Nephron (organoid): Measurements from ENCODE around the gene ATG13.
A peak's percentile ranks its signal among the peaks of the same experiment; 100 is the strongest.
"Not testable (repeated sequence)": the region's sequence is repeated elsewhere in the genome, so short reads cannot be mapped to it uniquely, and the experiment has no call there.

Experiments
- H3K27ac Mint-ChIP-seq, 3 experiments: 2 replicates each; pipeline ENCODE4 v1.8.0; 2020; ENCODE audit warnings: mixed read lengths in 3 of 3, mild to moderate bottlenecking in 2 of 3, moderate library complexity in 1 of 3
- H3K27me3 Mint-ChIP-seq: 2 replicates; pipeline ENCODE4 v1.8.0; 2021; ENCODE audit warnings: low read depth, mild to moderate bottlenecking, moderate library complexity, mixed read lengths
- H3K36me3 Mint-ChIP-seq: 2 replicates; pipeline ENCODE4 v1.8.0; 2020; ENCODE audit warnings: low read depth, mixed read lengths
- H3K4me1 Mint-ChIP-seq: 2 replicates; pipeline ENCODE4 v1.8.0; 2020; ENCODE audit warnings: mixed read lengths
- H3K4me3 Mint-ChIP-seq, 3 experiments: 2 replicates each; pipeline ENCODE4 v1.8.0; 2020; ENCODE audit warnings: mild to moderate bottlenecking in 3 of 3, mixed read lengths in 3 of 3, moderate library complexity in 2 of 3
- H3K9me3 Mint-ChIP-seq: 2 replicates; pipeline ENCODE4 v1.8.0; 2020; ENCODE audit warnings: mixed read lengths
- TF ChIP-seq, protein P1 (sequence below), 3 experiments: fragments of 200-600 bp; sonication (generic); IDR thresholded peaks; one replicate each; pipeline ENCODE4 v1.5.0; 2021; ENCODE audit warnings: antibody characterized with exemption in 3 of 3; ENCODE audit not compliant: unreplicated experiment in 3 of 3

The ATG13 gene

DNA sequence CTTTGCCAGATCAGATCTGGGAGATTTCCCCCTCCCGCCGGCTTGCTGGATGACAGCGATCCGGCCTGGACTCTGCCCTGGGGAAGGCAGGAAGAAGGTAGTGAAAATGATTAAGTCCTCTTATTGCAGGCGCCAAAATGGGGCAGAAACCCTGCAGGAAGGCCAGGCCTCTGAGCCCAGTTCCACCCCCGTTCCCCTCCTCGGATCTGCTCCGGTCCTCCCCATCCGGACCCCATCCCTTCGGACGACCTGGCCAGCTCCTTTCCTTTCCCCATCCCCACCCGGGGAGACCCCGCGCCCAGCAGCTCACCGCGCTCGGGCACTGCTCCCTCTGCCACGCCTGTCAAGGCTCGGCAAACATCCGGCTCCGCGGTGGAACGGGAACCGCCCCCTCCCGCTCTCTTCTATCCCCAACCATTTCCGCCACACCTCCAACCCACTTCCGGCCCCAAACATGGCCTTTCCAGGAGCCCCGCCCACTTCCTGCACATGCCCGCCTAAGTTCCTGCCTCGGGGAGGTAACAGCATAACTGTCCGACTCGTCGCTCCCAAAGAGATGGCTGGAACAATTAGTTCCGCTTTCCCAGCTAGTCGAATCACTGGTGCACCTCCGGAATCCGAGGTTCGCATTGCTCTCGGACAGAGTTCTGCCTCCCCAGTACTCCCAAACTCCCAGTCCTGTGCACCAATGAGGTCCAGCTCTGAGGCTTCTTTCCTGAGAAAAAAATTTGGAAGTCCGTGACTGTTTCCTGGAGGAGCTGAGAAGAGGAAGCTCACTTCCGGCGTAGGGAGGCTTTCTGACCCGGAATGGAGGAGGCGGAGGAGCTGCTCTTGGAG lies 83.1 kb downstream of the ATG13 start, which contains the start of the genes ARHGAP1 and ZNF408:
Gene ARHGAP1, minus strand, starts transcription at position 379 of the 837 bp plus-strand sequence. CDS start 4,512 bp downstream, outside the sequence.
Gene ZNF408, plus strand, starts transcription at position 791 of the 837 bp plus-strand sequence. Its CDS starts 17 bp downstream, at position 808.
- H3K4me3 Mint-ChIP-seq = peak within 1 kb of the TSS; percentile 92 to 99 (median 94)
- peak within 1 kb of the TSS; percentile 99 to 100 (median 100) for H3K27ac Mint-ChIP-seq
- H3K9me3 Mint-ChIP-seq = no peaks in the 10 kb centered on the region
- TF ChIP-seq, protein P1, sequence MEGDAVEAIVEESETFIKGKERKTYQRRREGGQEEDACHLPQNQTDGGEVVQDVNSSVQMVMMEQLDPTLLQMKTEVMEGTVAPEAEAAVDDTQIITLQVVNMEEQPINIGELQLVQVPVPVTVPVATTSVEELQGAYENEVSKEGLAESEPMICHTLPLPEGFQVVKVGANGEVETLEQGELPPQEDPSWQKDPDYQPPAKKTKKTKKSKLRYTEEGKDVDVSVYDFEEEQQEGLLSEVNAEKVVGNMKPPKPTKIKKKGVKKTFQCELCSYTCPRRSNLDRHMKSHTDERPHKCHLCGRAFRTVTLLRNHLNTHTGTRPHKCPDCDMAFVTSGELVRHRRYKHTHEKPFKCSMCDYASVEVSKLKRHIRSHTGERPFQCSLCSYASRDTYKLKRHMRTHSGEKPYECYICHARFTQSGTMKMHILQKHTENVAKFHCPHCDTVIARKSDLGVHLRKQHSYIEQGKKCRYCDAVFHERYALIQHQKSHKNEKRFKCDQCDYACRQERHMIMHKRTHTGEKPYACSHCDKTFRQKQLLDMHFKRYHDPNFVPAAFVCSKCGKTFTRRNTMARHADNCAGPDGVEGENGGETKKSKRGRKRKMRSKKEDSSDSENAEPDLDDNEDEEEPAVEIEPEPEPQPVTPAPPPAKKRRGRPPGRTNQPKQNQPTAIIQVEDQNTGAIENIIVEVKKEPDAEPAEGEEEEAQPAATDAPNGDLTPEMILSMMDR (IDR thresholded peaks at IDR 0.05; ENCODE audit: unreplicated experiment in 3 of 3) = no peak
- H3K36me3 Mint-ChIP-seq = peaks cover 31% of the 10 kb centered on the region
- H3K27me3 Mint-ChIP-seq = no peaks in the 10 kb centered on the region
- H3K4me1 Mint-ChIP-seq = peaks cover 31% of the 10 kb centered on the region

GRCh38 chr11:46701078-46701654 lies 83.8 kb downstream of the ATG13 start:
- Mint-ChIP-seq H3K36me3 (peaks cover 31% of the 10 kb centered on the region), H3K4me3 (peak overlapping the region; percentile 92 to 99 (median 94)), H3K27me3 (no peaks in the 10 kb centered on the region), H3K4me1 (peaks cover 30% of the 10 kb centered on the region), H3K27ac (peak overlapping the region; percentile 99 to 100 (median 100)), H3K9me3 (no peaks in the 10 kb centered on the region)
- TF ChIP-seq, protein P1 (IDR thresholded peaks at IDR 0.05; ENCODE audit: unreplicated experiment in 3 of 3) = no peak

DNA sequence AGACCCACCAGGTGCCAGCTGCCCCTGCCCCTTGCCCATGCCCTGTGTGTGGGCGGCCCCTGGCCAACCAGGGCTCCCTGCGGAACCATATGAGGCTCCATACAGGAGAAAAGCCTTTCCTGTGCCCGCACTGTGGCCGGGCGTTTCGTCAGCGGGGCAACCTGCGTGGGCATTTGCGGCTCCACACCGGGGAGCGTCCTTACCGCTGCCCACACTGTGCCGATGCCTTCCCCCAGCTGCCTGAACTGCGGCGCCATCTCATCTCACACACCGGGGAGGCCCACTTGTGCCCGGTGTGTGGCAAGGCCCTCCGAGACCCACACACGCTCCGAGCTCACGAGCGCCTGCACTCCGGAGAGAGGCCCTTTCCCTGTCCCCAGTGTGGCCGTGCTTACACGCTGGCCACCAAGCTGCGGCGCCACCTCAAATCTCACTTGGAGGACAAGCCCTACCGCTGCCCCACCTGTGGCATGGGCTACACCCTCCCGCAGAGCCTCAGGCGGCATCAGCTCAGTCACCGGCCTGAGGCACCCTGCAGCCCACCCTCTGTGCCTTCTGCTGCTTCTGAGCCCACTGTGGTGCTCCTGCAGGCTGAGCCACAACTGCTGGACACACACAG lies 87.8 kb downstream of the ATG13 start:
- no peak overlapping the region for H3K27ac Mint-ChIP-seq

DNA sequence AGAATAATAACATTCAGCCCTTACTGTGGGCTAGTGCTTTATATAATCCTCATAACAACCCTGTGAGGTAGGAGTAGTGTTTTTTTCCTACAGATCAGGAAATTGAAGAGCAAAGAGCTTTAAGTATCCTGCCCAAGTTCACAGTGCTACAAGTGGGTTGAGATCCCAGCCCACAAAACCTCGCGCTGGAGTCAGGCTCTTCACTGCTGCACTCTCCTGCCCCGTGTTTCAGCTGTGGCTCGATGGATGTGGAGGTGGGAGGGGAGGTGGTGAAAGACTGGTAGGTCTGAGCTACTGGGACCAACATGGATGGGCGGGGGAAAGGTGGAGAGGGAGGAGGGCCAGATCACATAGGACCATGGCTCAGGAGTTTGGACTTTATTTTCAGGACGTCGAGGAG lies 89.5 kb downstream of the ATG13 start:
- no peak overlapping the region for H3K4me3 Mint-ChIP-seq
- H3K36me3 Mint-ChIP-seq = peaks cover 42% of the 10 kb centered on the region
- TF ChIP-seq, protein P1 (IDR thresholded peaks at IDR 0.05; ENCODE audit: unreplicated experiment in 3 of 3) = no peak
- no peaks in the 10 kb centered on the region for H3K9me3 Mint-ChIP-seq
- H3K4me1 Mint-ChIP-seq = peaks cover 5% of the 10 kb centered on the region
- H3K27ac Mint-ChIP-seq = no peak overlapping the region
- H3K27me3 Mint-ChIP-seq = no peaks in the 10 kb centered on the region

More for the DNA sequence above, 87.8 kb downstream of the ATG13 start:
- TF ChIP-seq, protein P1 (IDR thresholded peaks at IDR 0.05; ENCODE audit: unreplicated experiment in 3 of 3) = no peak
- H3K4me1 Mint-ChIP-seq = peaks cover 14% of the 10 kb centered on the region
- H3K4me3 Mint-ChIP-seq = no peak overlapping the region
- H3K27me3 Mint-ChIP-seq = no peaks in the 10 kb centered on the region
- peaks cover 46% of the 10 kb centered on the region for H3K36me3 Mint-ChIP-seq
- H3K9me3 Mint-ChIP-seq = no peaks in the 10 kb centered on the region

DNA sequence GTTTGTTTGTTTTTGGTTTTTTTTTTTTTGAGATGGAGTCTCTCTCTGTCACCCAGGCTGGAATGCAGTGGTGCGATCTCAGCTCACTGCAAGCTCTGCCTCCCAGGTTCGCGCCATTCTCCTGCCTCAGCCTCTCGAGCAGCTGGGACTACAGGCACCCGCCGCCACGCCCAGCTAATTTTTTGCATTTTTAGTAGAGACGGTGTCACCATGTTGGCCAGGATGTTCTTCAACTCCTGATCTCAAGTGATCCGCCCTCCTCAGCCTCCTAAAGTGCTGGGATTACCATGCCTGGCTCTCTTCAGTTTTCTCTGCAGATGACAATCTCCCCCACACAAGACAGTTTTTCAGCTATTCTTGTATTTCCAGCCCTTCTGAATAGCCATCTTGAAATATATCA lies 92.0 kb downstream of the ATG13 start:
- not testable (repeated sequence) for H3K4me3 Mint-ChIP-seq, H3K4me1 Mint-ChIP-seq, H3K27me3 Mint-ChIP-seq, H3K9me3 Mint-ChIP-seq, H3K27ac Mint-ChIP-seq
- peaks cover 22% of the 10 kb centered on the region for H3K36me3 Mint-ChIP-seq

GRCh38 chr11:46710821-46711269 lies 93.5 kb downstream of the ATG13 start:
- Mint-ChIP-seq H3K27ac (peak overlapping the region in 1 of 3 experiments; percentile 75), H3K36me3 (peaks cover 16% of the 10 kb centered on the region), H3K27me3 (no peaks in the 10 kb centered on the region), H3K9me3 (no peaks in the 10 kb centered on the region), H3K4me1 (peaks cover 5% of the 10 kb centered on the region), H3K4me3 (no peak overlapping the region)
- TF ChIP-seq, protein P1 (IDR thresholded peaks at IDR 0.05; ENCODE audit: unreplicated experiment in 3 of 3) = no peak
